Heart left ventricle (tissue), 16 donors: ENCODE data around the gene SCARF1. TPM values are rescaled to one million over a fixed set of nuclear protein-coding genes. Genes with fewer than 3 reads are reported as not detected.

Experiments
- ATAC-seq, 4 donors: fragments of 200-7000 bp; cut with Tn5 transposase; one replicate each; pipeline ENCODE4 v1.9.1; 2020 to 2022; ENCODE audit warnings: moderate library complexity in 4 of 4, mild to moderate bottlenecking in 3 of 4, moderate number of reproducible peaks in 1 of 4
- DNase-seq, 5 donors: peaks; one replicate each; pipeline ENCODE4 v3.0.0-alpha.2; 2020
- H3K27ac ChIP-seq, 12 donors: fragments of 200-600 bp; sonication (generic) in 4 of 12; one replicate each; pipeline versions ENCODE4 v1.5.0 to v1.8.0; 2016 to 2022; ENCODE audit warnings: mild to moderate bottlenecking in 2 of 12
- H3K27me3 ChIP-seq, 9 donors: fragments of 200-600 bp; sonication (generic) in 2 of 9; one replicate each; pipeline versions ENCODE4 v1.5.1 to v1.8.0; 2016 to 2022; ENCODE audit warnings: mild to moderate bottlenecking in 3 of 9
- H3K36me3 ChIP-seq, 9 donors: fragments of 200-600 bp; sonication (generic) in 2 of 9; one replicate each; pipeline versions ENCODE4 v1.5.0 to v1.8.0; 2018 to 2022; ENCODE audit warnings: mild to moderate bottlenecking in 2 of 9
- H3K4me1 ChIP-seq, 12 donors: fragments of 200-600 bp; sonication (generic) in 4 of 12; one replicate each; pipeline versions ENCODE4 v1.5.0 to v1.8.0; 2016 to 2022; ENCODE audit warnings: mild to moderate bottlenecking in 3 of 12
- H3K4me3 ChIP-seq, 12 donors: fragments of 200-600 bp; sonication (generic) in 4 of 12; one replicate each; pipeline versions ENCODE4 v1.5.0 to v1.8.0; 2017 to 2022; ENCODE audit warnings: mild to moderate bottlenecking in 9 of 12, moderate library complexity in 4 of 12
- H3K9me3 ChIP-seq, 12 donors: fragments of 200-600 bp; sonication (generic) in 4 of 12; one replicate each; pipeline versions ENCODE4 v1.5.0 to v1.8.0; 2016 to 2022; ENCODE audit warnings: mild to moderate bottlenecking in 1 of 12
- POLR2A ChIP-seq, 2 donors: fragments of 450-650 bp; IDR thresholded peaks; one replicate each; pipeline ENCODE4 v1.6.1; 2017; ENCODE audit warnings: antibody characterized with exemption in 2 of 2, mild to moderate bottlenecking in 2 of 2, moderate library complexity in 2 of 2
- WGBS, 4 donors: extraction: QIAGEN DNeasy Blood & Tissue Kit in 2 of 4; methylation state at CpG; one replicate each; pipeline versions ENCODE4 v1.1.5 to v1.1.7; 2013 to 2018; 5-methylcytosine and 5-hydroxymethylcytosine counted together
- intact Hi-C, 10 donors: fragments of 100-400 bp; cut with DNase I; formaldehyde crosslinking; loops; one replicate each; pipeline versions ENCODE4 v1.11.1 to v1.14.2; 2022
- polyA plus RNA-seq, 2 donors: library from polyadenylated mRNA; stranded (reverse); fragments of 200-250 nt; gene quantifications; one replicate each; pipeline ENCODE4 v1.2.3, GENCODE V29; 2013
- total RNA-seq, 9 donors: library from RNA; depleted of rRNA in 2 of 9; stranded (reverse); fragments of >200 nt in 2 of 9; fragmentation: NEBNext Ultra II Directional in 3 of 9; extraction: Animal tissue kit (Norgen Biotek cat#: 25700) in 3 of 9; gene quantifications; one replicate each; pipeline versions ENCODE4 v1.1.0 to v1.2.4, GENCODE V29; 2016 to 2023
- TF ChIP-seq, protein P1 (sequence below), 12 donors: fragments of 200-600 bp; sonication (generic) in 4 of 12; IDR thresholded peaks; one replicate each; pipeline versions ENCODE4 v1.5.0 to v1.8.0; 2018 to 2022; ENCODE audit warnings: antibody characterized with exemption in 12 of 12, mild to moderate bottlenecking in 5 of 12
- donor health status: ischemic (EF 13 %, LVEDD 7.1; RV severe dilation, severe dysfunction).
- donor health status: healthy with polysubstance abuse.
- donor health status: DM: no; HTN: yes; CAD: no.
- donor health status: DM: no; HTN: no; CAD: no.
- donor health status: ischemic (EF 25% LVEDD 6.9; RV normal size, moderate dysfunction).
- donor health status: ischemic (EF 25% LVEDD 5.7; RV mildly dilated, moderate dysfunction).
- donor health status: healthy.
- donor health status: DM: yes; HTN: yes; CAD: no.
- donor health status: ischemic (EF 35%, LVEDD 5.7; RV mildly dilated, moderate dysfunction).
- donor health status: nonischemic (EF 11% LVEDD 7.7; RV severe dilation, severe dysfunction).
- donor health status: DM: yes; HTN: yes; CAD: no.
- donor health status: PGD.
- donor health status: ischemic (EF 29% LVEDD 5.4; RV normal size, mild dysfunction).
- donor health status: nonischemic (EF 23%, LVEDD 6.1; RV moderate dilation, normal function).

The SCARF1 gene
- total and polyA plus RNA-seq, 11 donors: 7.4 to 25.9 (median 12.4) TPM

- DNase-seq (no peak), ATAC-seq (no peak)
- Histone ChIP-seq H3K4me3 (no peak overlapping the region), H3K9me3 (no peaks in the 10 kb centered on the region), H3K36me3 (peaks cover 0 to 50% (median 40%) of the 10 kb centered on the region in 9 donors), H3K27me3 (no peaks in the 10 kb centered on the region), H3K27ac (no peak overlapping the region), H3K4me1 (peaks cover 0 to 17% (median 0%) of the 10 kb centered on the region in 12 donors)
- 76 to 82% (median 80%) methylated on average over 17 of the region's 17 CpGs for WGBS, 4 donors
- intact Hi-C loops: loop anchor here in 1 of 10 donors (10.0 kb wide), 1 partner anchor 273 kb away; no protein-coding TSS in a partner anchor
- TF ChIP-seq, protein P1, sequence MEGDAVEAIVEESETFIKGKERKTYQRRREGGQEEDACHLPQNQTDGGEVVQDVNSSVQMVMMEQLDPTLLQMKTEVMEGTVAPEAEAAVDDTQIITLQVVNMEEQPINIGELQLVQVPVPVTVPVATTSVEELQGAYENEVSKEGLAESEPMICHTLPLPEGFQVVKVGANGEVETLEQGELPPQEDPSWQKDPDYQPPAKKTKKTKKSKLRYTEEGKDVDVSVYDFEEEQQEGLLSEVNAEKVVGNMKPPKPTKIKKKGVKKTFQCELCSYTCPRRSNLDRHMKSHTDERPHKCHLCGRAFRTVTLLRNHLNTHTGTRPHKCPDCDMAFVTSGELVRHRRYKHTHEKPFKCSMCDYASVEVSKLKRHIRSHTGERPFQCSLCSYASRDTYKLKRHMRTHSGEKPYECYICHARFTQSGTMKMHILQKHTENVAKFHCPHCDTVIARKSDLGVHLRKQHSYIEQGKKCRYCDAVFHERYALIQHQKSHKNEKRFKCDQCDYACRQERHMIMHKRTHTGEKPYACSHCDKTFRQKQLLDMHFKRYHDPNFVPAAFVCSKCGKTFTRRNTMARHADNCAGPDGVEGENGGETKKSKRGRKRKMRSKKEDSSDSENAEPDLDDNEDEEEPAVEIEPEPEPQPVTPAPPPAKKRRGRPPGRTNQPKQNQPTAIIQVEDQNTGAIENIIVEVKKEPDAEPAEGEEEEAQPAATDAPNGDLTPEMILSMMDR (IDR thresholded peaks at IDR 0.05): no peak
- TF ChIP-seq POLR2A (IDR thresholded peaks at IDR 0.05): no peak
Measured at GRCh38 chr17:1638171-1638590, 7.4 kb downstream of the SCARF1 start.

GRCh38 chr17:1636732-1637285 is 8.7 kb downstream of the SCARF1 start:
- intact Hi-C loops: loop anchor here in 1 of 10 donors (10.0 kb wide), 1 partner anchor 272 kb away; no protein-coding TSS in a partner anchor
- Histone ChIP-seq H3K9me3 (no peaks in the 10 kb centered on the region), H3K27ac (no peak overlapping the region), H3K4me1 (peaks cover 0 to 16% (median 0%) of the 10 kb centered on the region in 12 donors), H3K27me3 (no peaks in the 10 kb centered on the region), H3K4me3 (no peak overlapping the region), H3K36me3 (peaks cover 0 to 50% (median 40%) of the 10 kb centered on the region in 9 donors)
- no peak for DNase-seq
- TF ChIP-seq, protein P1 (IDR thresholded peaks at IDR 0.05): no peak
- no peak for TF ChIP-seq POLR2A (IDR thresholded peaks at IDR 0.05)
- no peak for ATAC-seq
- 82 to 88% (median 86%) methylated on average over 14 to 15 of the region's 15 CpGs for WGBS, 4 donors

DNA sequence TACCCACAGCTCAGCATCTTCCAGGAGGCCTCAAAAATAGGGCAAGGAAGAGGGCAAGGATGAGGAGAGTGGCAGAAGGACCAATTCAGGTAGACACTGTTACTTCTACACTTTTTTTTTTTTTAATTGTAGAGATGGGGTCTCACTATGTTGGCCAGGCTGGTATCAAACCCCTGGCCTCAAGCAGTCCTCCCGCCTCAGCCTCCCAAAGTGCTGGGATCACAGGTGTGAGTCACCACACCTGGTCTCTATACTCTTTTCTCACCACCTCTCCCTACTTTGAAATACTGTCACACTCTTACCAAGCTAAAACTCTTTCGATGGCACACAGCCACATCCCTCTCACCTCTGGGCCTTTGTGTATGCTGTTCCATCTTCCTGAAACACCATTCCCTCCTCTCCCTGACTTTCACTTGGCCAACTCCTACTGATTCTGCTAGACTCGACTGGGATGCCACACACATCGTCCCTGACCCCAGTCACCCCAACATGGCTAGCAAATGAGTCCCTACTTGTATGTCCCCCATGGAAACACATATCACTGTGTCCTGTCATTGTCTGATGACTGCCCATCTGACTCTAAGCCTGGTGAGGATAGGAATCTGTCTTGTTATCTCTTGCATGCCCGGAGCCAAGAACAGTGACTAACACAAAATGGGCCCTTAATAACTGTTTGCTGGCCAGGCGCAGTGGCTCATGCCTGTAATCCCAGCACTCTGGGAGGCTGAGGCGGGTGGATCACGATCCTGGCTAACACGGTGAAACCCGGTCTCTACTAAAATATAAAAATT is 9.7 kb downstream of the SCARF1 start:
- no peaks in the 10 kb centered on the region for H3K9me3 ChIP-seq
- intact Hi-C loops: loop anchor here in 1 of 10 donors (10.0 kb wide), 1 partner anchor 271 kb away; no protein-coding TSS in a partner anchor
- peaks cover 0 to 15% (median 0%) of the 10 kb centered on the region in 12 donors for H3K4me1 ChIP-seq
- H3K27me3 ChIP-seq: no peaks in the 10 kb centered on the region
- WGBS, 4 donors: 79 to 85% (median 83%) methylated on average over 10 of the region's 10 CpGs
- peak overlapping the region in 1 of 12 donors; percentile 12 for H3K27ac ChIP-seq
- peaks cover 0 to 49% (median 40%) of the 10 kb centered on the region in 9 donors for H3K36me3 ChIP-seq
- H3K4me3 ChIP-seq: no peak overlapping the region
- DNase-seq (peak in 1 of 5 donors; percentile 12), ATAC-seq (peak in 1 of 4 donors; percentile 15)
- TF ChIP-seq, protein P1 (IDR thresholded peaks at IDR 0.05): no peak
- no peak for TF ChIP-seq POLR2A (IDR thresholded peaks at IDR 0.05)
